GM12873 (cell line): Measurements from ENCODE around the gene GLTPD2.

Experiments
- CTCF ChIP-seq: IDR thresholded peaks from 2 replicates; pipeline ENCODE4 v1.5.1; 2012; ENCODE audit warnings: low read depth, mild to moderate bottlenecking, moderate library complexity, low read length, control low read depth; ENCODE audit not compliant: insufficient read depth; ENCODE audit errors: missing control alignments

GLTPD2 gene

GRCh38 chr17:4753392-4753791 lies 35.4 kb upstream of the GLTPD2 start:
- TF ChIP-seq CTCF, result no peak

GRCh38 chr17:4759776-4760236 lies 29.0 kb upstream of the GLTPD2 start:
- no peak for TF ChIP-seq CTCF

- no peak for TF ChIP-seq CTCF
Observed at GRCh38 chr17:4764595-4764994, 24.2 kb upstream of the GLTPD2 start.

GRCh38 chr17:4766201-4766600 lies 22.6 kb upstream of the GLTPD2 start:
- TF ChIP-seq CTCF, result no peak

GRCh38 chr17:4766723-4767122 lies 22.0 kb upstream of the GLTPD2 start:
- no peak for TF ChIP-seq CTCF

- TF ChIP-seq CTCF, result no peak
Observed at GRCh38 chr17:4768298-4768697, 20.5 kb upstream of the GLTPD2 start.

GRCh38 chr17:4769628-4770027 lies 19.1 kb upstream of the GLTPD2 start:
- TF ChIP-seq CTCF, result no peak

- TF ChIP-seq CTCF, result no peak
Observed at GRCh38 chr17:4771519-4772234, 17.1 kb upstream of the GLTPD2 start, which contains the start of gene TM4SF5. TM4SF5 (plus strand) TSS chr17:4771886; CDS start chr17:4771923, 37 bp downstream.
